OCI-LY7 (cell line): Measurements from ENCODE around the gene PCDHGC4. TPM values are rescaled to one million over a fixed set of nuclear protein-coding genes. Genes with fewer than 3 reads are reported as not detected.

Experiments
- BruUV-seq: library from RNA; stranded (reverse); fragments of 400-500 nt; replicated peaks from 2 replicates; lab custom pipeline; 2021; lab: Mats Ljungman, UMichigan
- CTCF ChIA-PET: fragments of 300-600 bp; sonication (Branson Sonifier 250); formaldehyde crosslinking; loops from one replicate; lab custom pipeline; 2022; ENCODE audit warnings: antibody characterized with exemption; ENCODE audit not compliant: unreplicated experiment; lab: Charles Lee
- POLR2A ChIA-PET: fragments of 300-600 bp; sonication (Branson Sonifier 250); formaldehyde crosslinking; loops from one replicate; lab custom pipeline; 2022; ENCODE audit warnings: antibody characterized with exemption; lab: Charles Lee
- DNase-seq: peaks from one replicate; pipeline ENCODE4 v3.0.0-alpha.2; 2015; ENCODE audit warnings: low spot score
- H2AFZ ChIP-seq: fragments of 200-600 bp; sonication (generic), shearing (Covaris generic); 2 replicates; pipeline ENCODE4 v1.6.1; 2014; ENCODE audit warnings: mild to moderate bottlenecking, antibody characterized with exemption, low read length, moderate library complexity
- H3K27ac ChIP-seq: fragments of 200-600 bp; sonication (generic); 2 replicates; pipeline ENCODE4 v1.5.1; 2014; ENCODE audit warnings: mixed run types, low read depth, mild to moderate bottlenecking, moderate library complexity, low read length, inconsistent platforms; ENCODE audit not compliant: poor library complexity, severe bottlenecking
- H3K36me3 ChIP-seq: fragments of 200-600 bp; sonication (generic); 2 replicates; pipeline ENCODE4 v1.6.1; 2014; ENCODE audit warnings: mild to moderate bottlenecking, antibody characterized with exemption, low read length, moderate library complexity, mixed read lengths; ENCODE audit not compliant: insufficient read depth
- H3K4me1 ChIP-seq: fragments of 200-600 bp; sonication (generic); 2 replicates; pipeline ENCODE4 v1.5.1; 2014; ENCODE audit warnings: mild to moderate bottlenecking, low read length; ENCODE audit not compliant: insufficient read depth, poor library complexity, severe bottlenecking
- H3K4me2 ChIP-seq: fragments of 200-600 bp; sonication (generic); 2 replicates; pipeline ENCODE4 v1.6.1; 2014; ENCODE audit warnings: mild to moderate bottlenecking, low read length
- H3K4me3 ChIP-seq: fragments of 200-600 bp; sonication (generic); 2 replicates; pipeline ENCODE4 v1.5.1; 2014; ENCODE audit warnings: mild to moderate bottlenecking, low read depth, low read length; ENCODE audit not compliant: poor library complexity, severe bottlenecking
- H3K79me2 ChIP-seq: fragments of 200-600 bp; sonication (generic); 2 replicates; pipeline ENCODE4 v1.6.1; 2016; ENCODE audit warnings: low read depth, mild to moderate bottlenecking, low read length, moderate library complexity, mixed read lengths; ENCODE audit not compliant: insufficient read depth
- H3K9me2 ChIP-seq: fragments of 200-600 bp; sonication (generic); 2 replicates; pipeline ENCODE4 v1.6.1; 2016; ENCODE audit warnings: mild to moderate bottlenecking, low read length, mixed read lengths; ENCODE audit not compliant: insufficient read depth
- H3K9me3 ChIP-seq: fragments of 200-600 bp; sonication (generic); 2 replicates; pipeline ENCODE4 v1.6.1; 2014; ENCODE audit warnings: mild to moderate bottlenecking, mixed run types, low read length, mixed read lengths
- H4K20me1 ChIP-seq: fragments of 200-600 bp; sonication (generic); 2 replicates; pipeline ENCODE4 v1.6.1; 2014; ENCODE audit warnings: mild to moderate bottlenecking, antibody characterized with exemption, low read length, moderate library complexity, mixed read lengths; ENCODE audit not compliant: insufficient read depth
- CTCF ChIP-seq: fragments of 200-600 bp; sonication (generic); conservative IDR thresholded peaks from 2 replicates; pipeline ENCODE4 v1.5.1; 2014; ENCODE audit warnings: mild to moderate bottlenecking, antibody characterized with exemption, low read length, moderate library complexity, mixed read lengths
- EZH2phosphoT487 ChIP-seq: fragments of 200-600 bp; sonication (generic); IDR thresholded peaks from 2 replicates; pipeline ENCODE4 v1.6.1; 2018; ENCODE audit warnings: low read depth, borderline replicate concordance, mild to moderate bottlenecking, mixed run types, antibody characterized with exemption, low read length, moderate library complexity, mixed read lengths
- intact Hi-C: fragments of 100-400 bp; cut with micrococcal nuclease; formaldehyde crosslinking; loops from one replicate; pipeline ENCODE4 v1.10.0; 2022; ENCODE audit not compliant: unreplicated experiment
- total RNA-seq, 2 experiments: library from RNA; depleted of rRNA in 1 of 2; stranded (reverse); fragments of >200 nt in 1 of 2; shearing (Covaris generic) in 1 of 2; gene quantifications; 2 replicates each; pipeline ENCODE4 v1.2.3, GENCODE V29; 2014 to 2022

The PCDHGC4 gene
- total RNA-seq, 2 experiments from 2014 or later, result 7.0 to 8.4 TPM

GRCh38 chr5:141515946-141516671, 31.3 kb downstream of the PCDHGC4 start:
- peak overlapping the region; percentile 99 for H3K27ac ChIP-seq
- peaks cover 83% of the 10 kb centered on the region for H3K4me1 ChIP-seq
- no TSS peak for BruUV-seq
- H3K9me3 ChIP-seq, result no peaks in the 10 kb centered on the region
- intact Hi-C loops, result loop anchor here (2.0 to 10.0 kb wide), 2 partner anchors 43 to 99 kb away; partner anchors contain the start of gene DIAPH1
- peak overlapping the region; percentile 94 for H3K4me2 ChIP-seq
- no peak for TF ChIP-seq CTCF
- TF ChIP-seq EZH2phosphoT487, result no peak
- DNase-seq, result peak; percentile 16
- ChIA-PET CTCF (interaction anchor here (1.9 to 9.6 kb wide), 3 partner anchors 11 to 42 kb away, joined by 8 to 138 read pairs (median 11); partner anchors contain the start of gene PCDHGC3), POLR2A (interaction anchor here (0.8 to 17.7 kb wide), 10 partner anchors 9 to 196 kb away, joined by 3 to 328 read pairs (median 5); partner anchors contain the start of genes PCDHGC3, PCDHGC4, RELL2 and TAF7)
- H4K20me1 ChIP-seq, result no peaks in the 10 kb centered on the region
- peak overlapping the region; percentile 31 for H3K4me3 ChIP-seq
- H3K79me2 ChIP-seq, result peaks cover 5% of the 10 kb centered on the region; the same call in 1 of the 2 replicates
- H3K36me3 ChIP-seq, result peaks cover 81% of the 10 kb centered on the region
- no peaks in the 10 kb centered on the region for H3K9me2 ChIP-seq
- no peak overlapping the region for H2AFZ ChIP-seq

- TF ChIP-seq CTCF (no peak), EZH2phosphoT487 (no peak)
- Histone ChIP-seq H3K4me2 (0 out of 2 replicates have a peak overlapping the region, but pooled peaks have one; percentile 94), H4K20me1 (no peaks in the 10 kb centered on the region), H3K79me2 (peaks cover 2% of the 10 kb centered on the region; the same call in 1 of the 2 replicates), H2AFZ (no peak overlapping the region), H3K4me3 (no peak overlapping the region), H3K36me3 (peaks cover 81% of the 10 kb centered on the region), H3K27ac (peak overlapping the region; percentile 99), H3K4me1 (peaks cover 77% of the 10 kb centered on the region), H3K9me3 (no peaks in the 10 kb centered on the region), H3K9me2 (no peaks in the 10 kb centered on the region)
- intact Hi-C loops, result loop anchor here (10.0 kb wide), 1 partner anchor 98 kb away; the partner anchor contains the start of gene DIAPH1
- ChIA-PET POLR2A (interaction anchor here (0.8 to 17.7 kb wide), 4 partner anchors 9 to 92 kb away, joined by 3 to 328 read pairs (median 16); partner anchors contain the start of gene PCDHGC3), CTCF (interaction anchor here (1.9 kb wide), 1 partner anchor 41 kb away, joined by 8 read pairs; the partner anchor contains the start of gene PCDHGC3)
- BruUV-seq, result no TSS peak
- no peak for DNase-seq
Observed at GRCh38 chr5:141516672-141517025, 31.8 kb downstream of the PCDHGC4 start.
